Glomerular endothelial cell (primary cell): ENCODE data around the gene CHMP1A. TPM values are rescaled to one million over a fixed set of nuclear protein-coding genes. Genes with fewer than 3 reads are reported as not detected.

Experiments used
- DNase-seq: peaks from one replicate; pipeline ENCODE4 v3.0.0-alpha.2; 2011; ENCODE audit warnings: low read depth, low spot score; ENCODE audit errors: extremely low read depth
- total RNA-seq: library from RNA; depleted of rRNA; stranded (reverse); fragments of >200 nt; gene quantifications from 2 replicates; pipeline ENCODE4 v1.2.3, GENCODE V29; 2015

Gene CHMP1A
- total RNA-seq, 1 donor from 2014 or later: 121 TPM

DNA sequence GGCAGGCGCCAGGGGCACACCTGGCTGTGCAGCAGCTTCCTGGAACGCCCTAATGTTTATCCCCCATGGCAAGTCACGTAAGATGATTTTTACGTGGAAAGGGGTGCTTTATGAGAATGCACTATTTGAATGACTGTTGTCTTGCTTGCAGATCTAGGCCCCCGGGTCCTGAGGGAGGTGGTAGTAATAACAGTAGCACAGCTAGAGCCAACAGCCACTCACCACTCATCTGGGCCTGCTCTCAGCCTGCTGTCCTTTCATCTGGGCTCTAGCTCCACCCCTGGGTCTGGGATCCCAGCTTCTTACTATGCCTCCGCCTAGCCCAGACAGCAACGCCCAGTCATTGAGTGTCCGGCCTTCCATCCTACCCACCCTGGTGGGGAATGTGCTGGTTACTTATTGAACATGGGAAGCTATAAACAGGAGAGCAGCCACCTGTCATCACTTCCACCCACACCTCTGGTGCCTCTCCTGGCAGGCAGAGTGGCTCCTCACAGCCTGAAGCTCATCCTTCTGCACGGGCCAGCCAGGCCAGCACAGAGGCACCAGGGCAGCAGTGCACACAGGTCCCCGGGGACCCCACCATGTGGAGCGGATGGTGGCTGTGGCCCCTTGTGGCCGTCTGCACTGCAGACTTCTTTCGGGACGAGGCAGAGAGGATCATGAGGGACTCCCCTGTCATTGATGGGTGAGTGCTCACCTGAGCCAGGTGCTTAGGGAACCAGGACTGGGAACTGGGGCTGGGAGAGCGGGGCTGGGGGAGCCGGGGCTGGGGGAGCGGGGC is 27.5 kb downstream of the CHMP1A start:
- no peak for DNase-seq

DNA sequence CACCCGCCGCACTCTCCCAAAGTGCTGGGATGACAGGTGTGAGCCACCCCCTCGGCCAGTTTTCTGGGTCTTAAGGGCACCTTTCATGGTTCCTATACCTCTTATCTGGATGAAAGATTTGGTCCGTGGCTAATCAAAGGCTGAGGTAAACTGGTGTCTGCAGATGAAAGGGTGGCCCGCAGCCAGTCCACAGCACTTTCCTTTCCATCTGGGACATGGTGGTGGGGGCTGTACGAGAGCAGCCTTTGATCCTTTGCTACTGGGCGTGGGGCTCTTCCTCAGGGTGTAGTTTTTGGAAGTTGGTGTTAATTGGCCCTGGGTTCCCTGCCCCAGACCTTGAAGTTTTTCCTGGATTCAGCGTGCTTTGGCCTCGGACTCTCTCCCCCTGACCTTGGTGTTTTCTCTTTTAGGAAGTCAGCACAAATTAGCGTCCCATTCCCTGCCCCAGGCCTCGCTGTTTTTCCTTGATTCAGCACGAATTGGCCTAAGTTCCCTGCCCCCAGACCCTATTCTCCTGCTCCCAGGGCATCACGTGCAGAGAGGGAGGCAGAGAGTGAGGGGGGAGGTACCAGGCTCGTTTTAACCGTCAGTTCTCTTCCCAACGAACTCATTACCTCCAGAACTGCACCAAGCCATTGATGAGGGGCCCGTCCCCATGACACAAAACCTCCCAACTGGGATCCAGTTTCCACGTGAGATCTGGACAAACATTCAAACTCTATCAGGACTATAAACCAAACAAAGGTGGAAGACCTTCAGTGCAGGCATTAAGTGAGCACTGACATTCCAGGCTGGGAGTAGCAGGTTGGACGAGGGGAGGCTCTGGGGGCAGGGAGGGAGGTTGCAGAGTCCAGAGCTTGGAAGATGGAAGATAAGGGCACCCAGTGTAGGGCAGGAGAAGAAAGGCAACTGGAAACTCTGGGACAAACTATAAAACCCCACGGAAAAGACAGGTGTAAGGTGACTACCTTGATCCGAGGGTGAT is 32.4 kb downstream of the CHMP1A start:
- DNase-seq: no peak

DNA sequence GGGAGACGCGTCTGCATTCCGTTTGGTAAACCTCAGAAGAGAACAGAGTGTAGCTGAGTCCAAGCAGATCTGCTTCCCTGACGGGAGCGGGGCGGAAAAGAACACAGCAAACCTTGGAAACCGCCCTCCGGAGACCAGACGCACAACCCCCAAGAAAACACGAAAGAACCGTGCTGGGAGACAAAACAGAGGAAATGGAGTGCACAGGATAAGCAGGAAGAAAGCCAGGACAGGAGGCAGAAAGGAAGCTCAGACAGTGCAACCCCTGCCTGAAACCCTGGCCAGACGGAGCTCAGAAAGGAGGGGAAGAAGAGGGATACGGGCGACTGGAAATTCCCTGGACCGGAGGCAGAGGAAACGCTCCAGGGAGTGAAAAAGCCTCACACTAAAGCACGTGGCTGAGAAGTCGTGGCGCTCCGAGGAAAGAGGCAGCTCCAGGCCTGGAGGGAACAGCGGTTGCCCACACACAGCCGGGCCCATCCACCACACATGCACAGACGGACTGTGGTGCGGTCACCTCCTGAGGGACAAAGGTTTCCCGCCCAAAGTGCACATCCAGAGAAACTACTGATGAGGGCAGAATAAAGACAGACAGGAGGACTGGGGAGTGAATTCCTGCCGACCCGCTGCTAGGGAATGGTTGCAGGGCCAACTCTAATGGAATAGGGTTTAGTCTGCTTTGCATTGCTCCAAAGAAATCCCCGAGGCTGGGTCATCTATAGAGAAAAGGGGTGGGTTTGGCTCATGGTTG is 33.8 kb downstream of the CHMP1A start:
- DNase-seq: no peak

DNA sequence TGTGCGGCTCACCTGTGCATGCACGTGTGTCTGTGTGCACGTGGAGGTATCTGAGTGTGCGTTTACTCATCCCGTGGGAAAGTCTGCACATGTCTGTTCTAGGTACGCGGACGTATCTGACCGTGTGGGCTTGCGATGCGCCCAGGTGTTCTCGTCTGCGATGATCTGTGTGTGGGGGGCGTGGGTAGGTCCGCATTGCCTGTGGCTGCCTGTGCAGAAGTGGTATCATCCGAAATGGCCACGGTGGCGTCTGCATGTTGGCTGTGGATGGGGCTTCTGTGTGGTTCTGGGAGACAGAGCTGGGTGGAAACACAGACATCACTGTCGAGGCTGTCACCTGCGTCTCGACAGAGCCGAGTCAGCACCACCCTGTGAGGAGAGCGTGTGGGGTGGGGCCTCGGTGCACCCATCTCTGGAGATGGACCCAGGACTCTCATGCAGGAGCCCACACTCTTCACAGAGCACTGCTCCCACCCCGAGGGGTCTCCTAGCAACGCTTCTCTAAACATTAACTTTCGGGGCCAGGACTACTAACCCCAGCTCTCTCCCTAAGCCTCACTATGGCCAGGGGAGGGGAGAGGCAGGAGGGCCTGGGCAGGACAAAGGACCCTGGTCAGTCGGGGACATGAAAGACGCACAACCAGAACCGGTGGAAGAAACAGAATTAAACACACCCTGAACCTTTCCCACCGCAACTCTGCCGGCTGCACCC is 35.7 kb downstream of the CHMP1A start:
- DNase-seq: no peak

DNA sequence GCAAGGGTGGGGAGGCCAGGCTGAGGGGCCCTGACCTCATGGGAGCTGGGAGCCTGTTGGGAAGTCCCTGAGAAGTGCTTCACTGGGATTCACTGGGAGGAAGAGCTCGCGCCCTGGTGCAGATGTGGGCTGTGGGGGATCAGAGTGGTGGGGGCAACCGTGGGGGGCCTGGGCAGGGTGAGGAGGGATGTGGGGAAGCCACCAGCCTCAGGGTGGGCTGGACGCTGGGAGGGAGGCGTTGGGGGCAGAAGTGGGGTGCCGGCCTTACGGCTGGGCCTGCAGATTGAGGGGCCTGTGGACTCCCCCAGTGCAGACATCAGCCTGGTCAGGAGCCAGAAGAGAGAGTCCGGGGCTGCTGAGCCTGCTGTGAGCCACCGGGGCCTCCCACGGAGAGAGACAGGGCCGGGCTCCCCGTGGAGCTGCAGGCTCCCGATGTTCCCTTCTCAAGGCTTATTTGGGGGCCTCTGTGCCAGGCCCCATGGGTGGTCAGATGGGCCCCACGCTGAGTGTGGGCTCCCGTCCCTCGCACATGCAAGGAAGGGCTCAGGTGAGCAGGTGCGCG is 36.3 kb downstream of the CHMP1A start:
- no peak for DNase-seq

DNA sequence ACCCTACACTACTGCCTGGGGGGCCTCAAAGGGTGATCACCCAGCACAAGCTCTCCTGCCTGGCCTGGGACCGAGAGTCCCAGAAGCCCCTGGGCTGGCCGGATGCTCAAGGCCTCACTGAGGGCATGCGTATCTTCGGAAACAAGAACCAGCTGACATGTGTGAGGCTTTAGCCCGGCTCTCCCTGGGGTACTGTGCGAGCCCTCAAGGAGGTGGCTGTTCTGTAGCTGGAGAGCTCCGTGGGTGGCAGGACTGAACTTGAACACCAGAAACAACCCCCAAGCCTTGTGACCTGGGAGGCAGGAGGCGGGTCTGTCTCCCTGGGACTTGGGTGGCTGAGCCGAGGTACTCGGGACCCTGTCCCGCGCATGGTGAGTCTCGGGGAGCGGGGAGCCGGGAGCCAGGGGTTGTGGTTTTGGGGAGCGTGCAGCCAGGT is 37.1 kb downstream of the CHMP1A start:
- no peak for DNase-seq

DNA sequence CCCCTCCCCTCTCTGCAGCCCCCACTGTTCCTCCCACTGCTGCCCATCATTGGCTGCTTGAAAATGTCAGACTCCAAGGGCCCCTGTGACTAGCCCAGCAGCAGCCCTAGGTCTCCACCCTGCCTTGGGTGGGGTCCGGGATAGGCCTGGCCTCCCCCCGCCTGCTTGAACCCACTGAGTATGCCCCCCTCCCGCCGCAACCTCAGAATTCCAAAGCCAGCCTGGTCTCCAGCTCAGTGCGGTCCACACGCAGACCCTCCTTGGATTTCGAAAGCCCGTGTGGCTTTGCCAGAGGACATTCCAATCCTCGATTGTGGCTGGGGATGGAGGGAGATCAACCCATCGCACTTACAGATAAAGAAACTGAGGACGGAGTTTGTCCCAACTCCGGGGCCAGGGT is 37.7 kb downstream of the CHMP1A start:
- no peak for DNase-seq

DNA sequence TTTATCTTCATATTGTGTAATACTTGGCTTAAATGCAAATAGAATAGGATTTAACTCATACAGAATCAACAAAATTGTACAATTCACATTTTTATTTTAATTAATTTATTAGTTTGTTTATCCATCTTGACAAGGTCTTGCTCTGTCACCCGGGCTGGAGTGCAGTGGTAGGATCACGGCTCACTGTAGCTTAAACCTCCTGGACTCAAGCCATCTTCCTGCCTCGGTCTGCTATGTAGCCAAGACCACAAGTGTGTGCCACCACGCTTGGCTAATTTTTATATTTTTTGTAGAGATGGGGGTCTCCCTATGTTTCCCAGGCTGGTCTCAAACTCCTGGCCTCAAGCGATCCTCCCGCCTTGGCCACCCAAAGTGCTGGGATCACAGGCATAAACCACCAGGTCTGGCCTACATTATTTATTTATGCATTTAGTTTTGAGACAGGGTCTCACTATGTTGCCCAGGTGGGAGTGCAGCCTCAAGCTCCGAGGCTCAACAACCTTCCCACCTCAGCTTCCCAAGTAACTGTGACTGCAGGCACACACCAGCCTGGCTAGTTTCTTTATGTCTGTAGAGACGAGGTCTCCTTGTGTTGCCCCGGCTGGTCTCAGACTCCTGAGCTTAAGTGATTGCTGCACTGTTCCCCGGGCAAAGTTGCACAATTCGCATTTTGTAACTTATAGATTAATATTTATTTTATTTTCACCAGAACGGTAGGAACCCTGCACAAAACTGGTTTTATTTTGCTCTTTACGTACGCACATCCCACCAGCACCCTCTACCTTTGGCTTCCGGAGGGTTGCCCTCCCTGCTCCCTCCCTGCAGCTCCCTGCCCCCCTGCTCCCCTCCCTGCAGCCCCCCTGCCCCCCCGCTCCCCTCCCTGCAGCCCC is 39.2 kb downstream of the CHMP1A start:
- no peak for DNase-seq

DNA sequence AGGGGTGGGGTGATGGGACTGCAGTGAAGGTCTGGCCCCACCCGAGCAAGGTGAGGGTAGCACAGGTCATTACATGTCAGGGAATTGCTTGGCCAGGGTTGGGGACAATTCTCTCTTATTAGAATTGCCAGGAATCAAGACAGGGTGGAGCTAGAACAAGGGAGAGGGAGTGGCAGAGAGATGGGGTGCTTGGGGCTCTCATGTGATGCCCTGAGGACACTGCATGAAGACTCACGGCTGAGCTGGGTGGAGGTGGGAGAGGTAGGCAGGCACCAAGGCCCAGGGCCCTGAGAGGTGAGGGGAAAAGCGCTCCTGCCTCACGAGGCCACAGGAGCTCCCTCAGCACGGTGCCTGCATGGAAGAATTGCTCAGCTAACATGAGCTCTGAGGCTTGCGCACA is 40.5 kb downstream of the CHMP1A start:
- DNase-seq: no peak

DNA sequence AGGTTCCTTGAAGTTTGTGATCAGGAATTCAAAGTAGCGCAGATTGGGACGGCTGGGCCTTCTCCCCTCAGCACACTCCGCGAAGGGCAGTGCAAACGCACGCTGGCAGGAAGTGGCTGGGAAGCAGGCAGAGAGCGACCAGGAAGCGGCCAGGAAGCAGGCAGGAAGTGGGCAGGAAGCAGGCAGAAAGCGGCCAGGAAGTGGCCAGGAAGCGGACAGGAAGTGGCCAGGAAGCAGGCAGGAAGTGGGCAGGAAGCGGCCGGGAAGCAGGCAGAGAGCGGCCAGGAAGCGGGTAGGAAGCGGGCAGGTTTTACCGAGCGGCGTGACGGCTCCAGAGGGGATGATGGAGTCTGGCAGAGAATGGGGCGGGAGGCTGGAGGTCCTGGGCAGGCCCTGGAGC is 40.9 kb downstream of the CHMP1A start:
- no peak for DNase-seq

DNA sequence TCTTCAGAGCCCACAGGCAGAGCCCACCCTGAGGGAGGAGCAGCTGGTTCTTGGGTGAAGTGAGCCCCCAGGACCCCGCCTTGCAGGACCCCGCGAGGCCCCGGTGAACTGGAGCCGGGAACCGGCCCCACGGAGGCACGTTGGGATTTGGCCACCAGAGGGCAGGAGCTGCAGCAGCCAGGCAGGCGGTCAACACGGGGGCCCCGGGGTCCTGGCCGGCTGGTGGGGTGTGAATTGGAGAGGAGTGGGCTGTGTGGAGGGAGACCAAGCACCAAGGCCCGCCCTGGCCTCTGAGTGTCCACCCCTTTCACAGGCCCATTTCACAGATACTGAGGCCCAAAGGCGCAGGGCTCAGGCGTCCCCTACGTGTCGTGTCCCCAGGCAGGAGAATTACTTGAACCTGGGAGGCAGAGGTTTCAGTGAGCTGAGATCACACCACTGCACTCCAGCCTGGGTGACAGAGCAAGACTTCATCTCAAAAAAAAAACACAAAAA is 41.9 kb downstream of the CHMP1A start:
- no peak for DNase-seq

DNA sequence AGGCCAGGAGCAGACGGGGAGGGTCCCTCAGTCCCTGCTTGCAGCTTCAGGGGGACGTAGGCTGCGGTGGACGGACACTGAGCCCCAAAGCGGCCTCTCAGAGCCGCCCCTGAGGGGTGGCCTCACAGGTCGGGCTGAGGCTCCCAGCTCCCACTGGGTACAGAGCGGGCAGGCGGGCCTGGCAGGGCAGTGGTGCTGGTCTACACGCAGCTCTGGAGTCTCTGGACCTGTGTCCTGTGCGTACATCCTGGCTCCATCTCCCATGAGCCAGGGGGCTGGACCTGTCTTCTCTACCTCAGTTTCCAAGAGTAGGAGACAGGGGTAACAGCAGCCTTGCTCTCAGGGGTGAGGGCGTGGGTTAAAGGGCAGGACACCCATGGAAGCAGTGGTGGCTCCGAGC is 42.3 kb downstream of the CHMP1A start:
- no peak for DNase-seq

DNA sequence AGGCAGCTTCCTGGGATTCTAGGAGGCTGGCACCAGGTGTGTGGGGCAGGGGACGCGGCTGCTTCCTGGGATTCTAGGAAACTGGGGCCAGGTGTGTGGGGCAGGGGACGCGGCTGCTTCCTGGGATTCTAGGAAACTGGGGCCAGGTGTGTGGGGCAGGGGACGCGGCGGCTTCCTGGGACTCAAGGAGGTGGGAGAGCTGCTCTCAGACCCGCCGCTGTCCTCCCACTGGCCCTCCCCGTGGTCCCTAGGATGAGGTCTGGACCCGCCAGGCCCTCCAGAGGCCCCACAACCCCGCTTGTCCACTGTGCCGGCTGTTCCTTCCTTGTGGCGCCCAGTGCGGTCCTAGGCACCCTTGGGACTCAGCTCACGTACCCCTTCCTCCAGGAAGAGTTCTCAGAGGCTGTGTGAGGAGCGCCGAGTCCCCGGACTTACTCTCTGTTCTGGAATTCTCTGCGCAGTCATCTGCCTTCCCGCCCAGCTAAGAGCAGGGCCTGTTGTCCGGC is 43.5 kb downstream of the CHMP1A start:
- DNase-seq: no peak

DNA sequence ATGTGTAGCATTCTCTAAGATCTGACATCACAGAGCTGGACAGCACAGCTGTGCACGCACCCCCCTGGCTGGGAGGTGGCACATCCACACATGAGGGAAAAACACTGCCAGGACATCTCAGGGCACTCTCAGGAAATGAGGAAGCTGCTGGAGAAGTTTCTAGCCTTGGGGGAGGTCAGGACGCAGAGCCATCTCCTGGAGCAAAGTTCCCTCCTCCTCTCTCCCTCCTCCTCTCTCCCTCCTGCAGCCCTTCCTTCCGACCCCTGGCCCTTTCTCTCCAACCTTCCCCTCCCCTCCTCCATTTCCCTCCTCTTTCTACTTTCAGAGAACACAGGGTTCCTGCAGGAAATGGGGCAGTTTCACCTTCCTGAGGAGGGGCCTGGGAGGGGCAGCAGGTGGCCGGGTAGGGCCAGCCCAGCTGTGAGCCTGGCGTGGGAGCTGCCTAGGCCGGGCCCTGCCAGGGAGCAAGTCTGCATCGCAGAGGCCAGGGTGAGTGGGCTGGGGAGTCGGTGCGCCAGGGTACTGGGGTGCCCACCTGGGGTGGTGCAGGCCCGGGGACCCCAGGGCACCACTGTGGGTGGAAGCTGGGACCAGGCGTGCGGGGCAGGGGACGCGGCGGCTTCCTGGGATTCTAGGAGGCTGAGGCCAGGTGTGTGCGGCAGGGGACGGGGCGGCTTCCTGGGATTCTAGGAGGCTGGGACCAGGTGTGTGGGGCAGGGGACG is 44.1 kb downstream of the CHMP1A start, which contains the start of gene DPEP1:
Gene DPEP1, plus strand, starts transcription at position 412 of the 723 bp plus-strand sequence. CDS start 16,769 bp downstream, outside the sequence.
- DNase-seq: no peak

DNA sequence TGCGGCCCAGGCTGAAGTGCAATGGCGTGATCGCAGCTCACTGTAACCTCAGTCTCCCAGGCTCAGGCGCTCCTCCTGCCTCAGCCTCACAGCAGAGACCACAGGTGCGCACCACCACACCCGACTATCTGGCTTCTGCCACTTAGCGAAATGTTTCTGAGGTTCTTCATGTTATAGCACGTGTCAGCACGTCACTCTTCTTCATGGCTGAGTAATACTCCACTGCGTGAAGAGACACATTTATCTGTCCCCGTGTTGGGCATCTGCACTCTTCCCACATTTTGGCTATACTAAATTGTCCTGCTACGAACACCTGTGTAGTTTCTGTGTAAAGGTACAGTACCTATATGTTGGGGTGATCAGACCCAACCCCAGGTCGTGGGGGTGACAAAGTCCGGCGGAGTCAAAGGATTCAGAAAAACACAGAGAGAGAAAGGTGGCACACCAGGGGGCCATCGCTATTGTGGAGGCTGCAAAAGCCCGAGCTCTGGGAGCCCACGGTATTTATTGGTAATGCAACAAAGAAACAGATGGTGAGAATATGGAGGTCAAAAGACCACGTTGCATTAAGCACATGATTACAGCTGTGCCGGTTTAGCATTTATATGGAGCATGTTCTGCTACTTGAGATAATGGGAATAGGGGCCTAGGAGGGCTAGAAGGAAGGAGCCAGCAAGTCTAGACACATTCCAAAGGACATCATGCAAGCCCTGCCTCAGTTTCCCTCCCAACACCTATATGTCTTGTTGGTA is 44.9 kb downstream of the CHMP1A start:
- no peak for DNase-seq

DNA sequence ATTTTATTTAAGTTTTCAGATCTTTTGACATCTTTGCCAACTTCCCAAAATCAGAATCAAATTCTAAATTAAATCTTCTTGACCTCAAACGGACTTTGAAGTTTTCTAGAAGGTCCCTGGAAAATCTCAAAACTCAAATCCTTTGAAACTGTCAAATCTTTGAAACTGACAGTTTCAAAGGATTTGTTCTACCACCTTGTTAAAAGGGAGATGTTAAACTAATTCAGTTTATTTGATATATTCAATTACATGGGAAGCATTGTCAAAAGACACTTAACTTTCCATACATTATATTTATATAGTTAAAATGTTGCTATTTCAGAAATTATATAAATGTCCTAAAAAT is 47.4 kb downstream of the CHMP1A start:
- DNase-seq: no peak
